ENCODE results near the gene SSTR5. TPM values are rescaled to one million over a fixed set of nuclear protein-coding genes. Genes with fewer than 3 reads are reported as not detected.

The SSTR5 gene
- total RNA-seq, 4 donors from 2014 or later: 1.5 TPM; not detected in 3

DNA sequence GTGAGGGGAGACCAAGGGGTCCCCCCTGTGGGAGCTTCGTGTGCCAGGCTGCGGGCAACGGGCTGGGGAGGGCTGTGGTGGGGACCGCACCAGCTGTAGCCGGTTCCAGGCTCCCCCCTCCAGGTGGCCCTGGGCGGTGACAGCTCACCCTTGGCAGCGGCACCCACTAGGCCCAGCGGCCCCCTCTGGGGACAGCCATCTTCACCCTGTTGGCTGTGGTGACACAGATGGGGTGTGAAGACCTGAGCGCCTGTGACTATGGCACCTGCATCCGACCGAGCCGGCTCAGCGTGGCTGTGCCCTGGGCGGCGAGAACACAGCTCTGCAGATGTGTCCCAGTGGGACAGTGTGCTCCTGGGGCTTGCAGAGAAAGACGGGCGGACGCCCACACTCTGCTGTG is 24.6 kb downstream of the SSTR5 start:
- no peak overlapping the region for H3K27ac ChIP-seq
- H3K4me1 ChIP-seq: peaks cover under 1% of the 10 kb centered on the region
- no peak overlapping the region for H3K4me3 ChIP-seq
- peaks cover 78% of the 10 kb centered on the region for H3K27me3 ChIP-seq
- 33% methylated on average over 1 of the region's 18 CpGs for WGBS
- H3K9me3 ChIP-seq: no peaks in the 10 kb centered on the region
- H3K36me3 ChIP-seq: no peaks in the 10 kb centered on the region
- no peak for DNase-seq (ENCODE audit: low spot score in 2 of 2)
- TF ChIP-seq POLR2A (IDR thresholded peaks at IDR 0.05) (no peak), EP300 (IDR thresholded peaks at IDR 0.05) (no peak), POLR2AphosphoS5 (IDR thresholded peaks at IDR 0.05) (no peak)
- TF ChIP-seq, protein P1, sequence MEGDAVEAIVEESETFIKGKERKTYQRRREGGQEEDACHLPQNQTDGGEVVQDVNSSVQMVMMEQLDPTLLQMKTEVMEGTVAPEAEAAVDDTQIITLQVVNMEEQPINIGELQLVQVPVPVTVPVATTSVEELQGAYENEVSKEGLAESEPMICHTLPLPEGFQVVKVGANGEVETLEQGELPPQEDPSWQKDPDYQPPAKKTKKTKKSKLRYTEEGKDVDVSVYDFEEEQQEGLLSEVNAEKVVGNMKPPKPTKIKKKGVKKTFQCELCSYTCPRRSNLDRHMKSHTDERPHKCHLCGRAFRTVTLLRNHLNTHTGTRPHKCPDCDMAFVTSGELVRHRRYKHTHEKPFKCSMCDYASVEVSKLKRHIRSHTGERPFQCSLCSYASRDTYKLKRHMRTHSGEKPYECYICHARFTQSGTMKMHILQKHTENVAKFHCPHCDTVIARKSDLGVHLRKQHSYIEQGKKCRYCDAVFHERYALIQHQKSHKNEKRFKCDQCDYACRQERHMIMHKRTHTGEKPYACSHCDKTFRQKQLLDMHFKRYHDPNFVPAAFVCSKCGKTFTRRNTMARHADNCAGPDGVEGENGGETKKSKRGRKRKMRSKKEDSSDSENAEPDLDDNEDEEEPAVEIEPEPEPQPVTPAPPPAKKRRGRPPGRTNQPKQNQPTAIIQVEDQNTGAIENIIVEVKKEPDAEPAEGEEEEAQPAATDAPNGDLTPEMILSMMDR (IDR thresholded peaks at IDR 0.05): no peak

GRCh38 chr16:1097800-1098199 is 25.3 kb downstream of the SSTR5 start:
- WGBS: 49% methylated on average over 11 of the region's 23 CpGs
- H3K27me3 ChIP-seq: peaks cover 83% of the 10 kb centered on the region
- no peak overlapping the region for H3K27ac ChIP-seq
- peaks cover 4% of the 10 kb centered on the region for H3K4me1 ChIP-seq
- no peaks in the 10 kb centered on the region for H3K9me3 ChIP-seq
- DNase-seq (ENCODE audit: low spot score in 2 of 2): no peak
- TF ChIP-seq, protein P1 (IDR thresholded peaks at IDR 0.05): no peak
- TF ChIP-seq POLR2A (IDR thresholded peaks at IDR 0.05): no peak
- TF ChIP-seq EP300 (IDR thresholded peaks at IDR 0.05): no peak
- no peak for TF ChIP-seq POLR2AphosphoS5 (IDR thresholded peaks at IDR 0.05)
- no peak overlapping the region for H3K4me3 ChIP-seq
- H3K36me3 ChIP-seq: no peaks in the 10 kb centered on the region

GRCh38 chr16:1098266-1098991 is 25.9 kb downstream of the SSTR5 start:
- no peaks in the 10 kb centered on the region for H3K9me3 ChIP-seq
- no peak overlapping the region for H3K4me3 ChIP-seq
- DNase-seq (ENCODE audit: low spot score in 2 of 2): no peak
- no peaks in the 10 kb centered on the region for H3K36me3 ChIP-seq
- TF ChIP-seq POLR2A (IDR thresholded peaks at IDR 0.05) (no peak), EP300 (IDR thresholded peaks at IDR 0.05) (no peak), POLR2AphosphoS5 (IDR thresholded peaks at IDR 0.05) (no peak)
- TF ChIP-seq, protein P1 (IDR thresholded peaks at IDR 0.05): no peak
- WGBS: 55% methylated on average over 4 of the region's 34 CpGs
- peaks cover 11% of the 10 kb centered on the region for H3K4me1 ChIP-seq
- peaks cover 89% of the 10 kb centered on the region for H3K27me3 ChIP-seq
- no peak overlapping the region for H3K27ac ChIP-seq

DNA sequence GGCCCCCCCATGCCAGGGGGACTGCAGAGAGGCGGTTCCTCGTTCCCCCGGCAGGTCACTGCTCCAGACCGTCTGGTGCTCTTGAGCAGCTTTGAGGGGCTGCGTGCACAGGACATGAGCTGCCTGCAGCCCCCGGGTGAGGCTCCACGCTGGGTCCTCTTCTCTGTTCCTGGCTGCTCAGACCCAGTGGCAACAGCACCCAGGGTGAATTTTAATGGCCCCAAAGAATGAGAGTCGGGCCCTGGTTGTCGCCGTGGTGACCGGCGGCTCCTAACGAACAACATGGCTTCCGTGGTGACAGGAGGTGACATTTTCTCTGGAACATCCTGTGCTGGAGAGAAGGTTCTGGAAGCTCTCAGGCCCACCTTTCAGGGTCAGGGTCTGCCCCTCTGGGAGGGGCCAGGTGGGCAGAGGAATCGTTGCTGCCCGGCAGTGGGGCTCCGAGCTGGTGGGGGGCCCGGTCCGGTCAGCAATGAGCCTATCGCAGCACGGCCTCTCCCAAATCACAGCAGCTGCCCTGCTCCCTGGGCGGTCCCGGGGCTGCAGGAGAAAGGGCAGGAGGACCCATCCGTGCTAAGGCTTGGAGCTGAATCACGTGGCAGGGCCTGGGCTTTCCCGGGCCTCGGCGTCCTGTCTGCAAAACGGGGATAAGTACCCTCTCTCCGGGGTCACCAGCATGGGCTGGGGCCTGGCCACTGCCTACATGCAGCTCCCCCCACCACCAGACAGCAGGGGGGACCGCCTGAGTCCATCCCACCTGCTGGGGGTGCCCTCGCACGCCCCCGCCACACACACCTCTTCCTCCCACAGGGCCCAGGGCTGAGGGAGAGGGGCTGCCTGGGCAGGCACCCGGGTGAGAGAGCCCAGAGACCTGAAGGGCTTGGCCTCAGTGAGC is 26.9 kb downstream of the SSTR5 start:
- TF ChIP-seq POLR2A (IDR thresholded peaks at IDR 0.05): no peak
- TF ChIP-seq, protein P1 (IDR thresholded peaks at IDR 0.05): no peak
- no peak for TF ChIP-seq EP300 (IDR thresholded peaks at IDR 0.05)
- no peak for TF ChIP-seq POLR2AphosphoS5 (IDR thresholded peaks at IDR 0.05)

More for the DNA sequence above, 26.9 kb downstream of the SSTR5 start:
- Histone ChIP-seq H3K4me3 (no peak overlapping the region), H3K4me1 (peaks cover 11% of the 10 kb centered on the region), H3K9me3 (no peaks in the 10 kb centered on the region), H3K27ac (no peak overlapping the region), H3K27me3 (peaks cover 93% of the 10 kb centered on the region), H3K36me3 (no peaks in the 10 kb centered on the region)
- no peak for DNase-seq (ENCODE audit: low spot score in 2 of 2)
- WGBS: no CpG with 5 or more reads among the region's 35 CpGs
